Lung (tissue), 12 donors: ENCODE results near the gene RHEB. TPM values are rescaled to one million over a fixed set of nuclear protein-coding genes. Genes with fewer than 3 reads are reported as not detected.

Experiments used
- ATAC-seq: fragments of 200-7000 bp; cut with Tn5 transposase; one replicate; pipeline ENCODE4 v1.9.1; 2020; ENCODE audit warnings: moderate number of reproducible peaks; ENCODE audit not compliant: insufficient read depth, low FRiP score
- DNase-seq, 3 donors: peaks; one replicate each; pipeline ENCODE4 v3.0.0-alpha.2; 2013 to 2017
- H3K27ac ChIP-seq, 2 donors: one replicate each; pipeline ENCODE4 v1.5.1; 2013; ENCODE audit warnings: mild to moderate bottlenecking in 2 of 2, moderate library complexity in 2 of 2, control low read depth in 1 of 2, inconsistent platforms in 1 of 2, low read depth in 1 of 2, low read length in 1 of 2
- H3K27me3 ChIP-seq, 3 donors: one replicate each; pipeline ENCODE4 v1.5.1; 2013; ENCODE audit warnings: low read length in 2 of 3; ENCODE audit not compliant: control insufficient read depth in 3 of 3, insufficient read depth in 3 of 3
- H3K36me3 ChIP-seq, 4 donors: one replicate each; pipeline ENCODE4 v1.5.1; 2013; ENCODE audit warnings: low read length in 4 of 4, mild to moderate bottlenecking in 1 of 4, moderate library complexity in 1 of 4; ENCODE audit not compliant: control insufficient read depth in 4 of 4, insufficient read depth in 4 of 4
- H3K4me1 ChIP-seq, 5 donors: one replicate each; pipeline ENCODE4 v1.5.1; 2013; ENCODE audit warnings: low read length in 5 of 5, mild to moderate bottlenecking in 2 of 5, moderate library complexity in 1 of 5; ENCODE audit not compliant: control insufficient read depth in 5 of 5, insufficient read depth in 5 of 5
- H3K4me3 ChIP-seq: one replicate; pipeline ENCODE4 v1.5.1; 2013; ENCODE audit warnings: mild to moderate bottlenecking, control low read depth, moderate library complexity
- H3K9ac ChIP-seq, 2 donors: one replicate each; pipeline ENCODE4 v1.5.1; 2013; ENCODE audit warnings: low read length in 2 of 2, control low read depth in 1 of 2; ENCODE audit not compliant: insufficient read depth in 1 of 2
- H3K9me3 ChIP-seq, 4 donors: one replicate each; pipeline ENCODE4 v1.5.1; 2013; ENCODE audit warnings: low read length in 3 of 4, mild to moderate bottlenecking in 1 of 4, moderate library complexity in 1 of 4; ENCODE audit not compliant: control insufficient read depth in 4 of 4, insufficient read depth in 3 of 4
- WGBS, 2 donors: extraction: QIAGEN DNeasy Blood & Tissue Kit; methylation state at CpG; one replicate each; pipeline ENCODE4 v1.1.7; 2013; 5-methylcytosine and 5-hydroxymethylcytosine counted together
- polyA plus RNA-seq, 2 donors: library from polyadenylated mRNA; stranded (reverse); fragments of 200-250 nt; gene quantifications; one replicate each; pipeline ENCODE4 v1.2.1, GENCODE V29; 2013
- total RNA-seq, 2 donors: library from RNA; depleted of rRNA in 1 of 2; stranded (reverse); fragments of >200 nt in 1 of 2; gene quantifications; one replicate each; pipeline ENCODE4 v1.2.1, GENCODE V29; 2014 to 2021
- TF ChIP-seq, protein P1 (sequence below): IDR thresholded peaks from 2 replicates; pipeline ENCODE4 v1.5.1; 2012; ENCODE audit warnings: mild to moderate bottlenecking; ENCODE audit errors: control extremely low read depth, extremely low read depth
- donor health status: control.
- donor health status: control.
- donor health status: Bipolar disorder and iron deficiency.
- donor health status: healthy.
- donor health status: DM: yes; HTN: yes; CAD: no.

Gene RHEB
- total and polyA plus RNA-seq, 4 donors, result 65.6 to 117 (median 83.8) TPM

- DNase-seq, result no peak
- Histone ChIP-seq H3K4me3 (no peak overlapping the region), H3K27me3 (no peaks in the 10 kb centered on the region), H3K36me3 (no peaks in the 10 kb centered on the region), H3K9me3 (peaks cover 0 to 5% (median 0%) of the 10 kb centered on the region in 4 donors), H3K9ac (no peak overlapping the region), H3K27ac (no peak overlapping the region), H3K4me1 (peaks cover 0 to 17% (median 13%) of the 10 kb centered on the region in 5 donors)
- ATAC-seq, result no peak
- TF ChIP-seq, protein P1, sequence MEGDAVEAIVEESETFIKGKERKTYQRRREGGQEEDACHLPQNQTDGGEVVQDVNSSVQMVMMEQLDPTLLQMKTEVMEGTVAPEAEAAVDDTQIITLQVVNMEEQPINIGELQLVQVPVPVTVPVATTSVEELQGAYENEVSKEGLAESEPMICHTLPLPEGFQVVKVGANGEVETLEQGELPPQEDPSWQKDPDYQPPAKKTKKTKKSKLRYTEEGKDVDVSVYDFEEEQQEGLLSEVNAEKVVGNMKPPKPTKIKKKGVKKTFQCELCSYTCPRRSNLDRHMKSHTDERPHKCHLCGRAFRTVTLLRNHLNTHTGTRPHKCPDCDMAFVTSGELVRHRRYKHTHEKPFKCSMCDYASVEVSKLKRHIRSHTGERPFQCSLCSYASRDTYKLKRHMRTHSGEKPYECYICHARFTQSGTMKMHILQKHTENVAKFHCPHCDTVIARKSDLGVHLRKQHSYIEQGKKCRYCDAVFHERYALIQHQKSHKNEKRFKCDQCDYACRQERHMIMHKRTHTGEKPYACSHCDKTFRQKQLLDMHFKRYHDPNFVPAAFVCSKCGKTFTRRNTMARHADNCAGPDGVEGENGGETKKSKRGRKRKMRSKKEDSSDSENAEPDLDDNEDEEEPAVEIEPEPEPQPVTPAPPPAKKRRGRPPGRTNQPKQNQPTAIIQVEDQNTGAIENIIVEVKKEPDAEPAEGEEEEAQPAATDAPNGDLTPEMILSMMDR, result no peak
- WGBS, 2 donors, result 95 to 97% methylated on average over 6 of the region's 6 CpGs
Observed at GRCh38 chr7:151457534-151457933, 62.2 kb downstream of the RHEB start.

GRCh38 chr7:151456782-151457181, 62.9 kb downstream of the RHEB start:
- WGBS, 2 donors, result 66 to 76% methylated on average over 4 of the region's 4 CpGs
- Histone ChIP-seq H3K4me3 (no peak overlapping the region), H3K4me1 (peaks cover 0 to 17% (median 13%) of the 10 kb centered on the region in 5 donors)

DNA sequence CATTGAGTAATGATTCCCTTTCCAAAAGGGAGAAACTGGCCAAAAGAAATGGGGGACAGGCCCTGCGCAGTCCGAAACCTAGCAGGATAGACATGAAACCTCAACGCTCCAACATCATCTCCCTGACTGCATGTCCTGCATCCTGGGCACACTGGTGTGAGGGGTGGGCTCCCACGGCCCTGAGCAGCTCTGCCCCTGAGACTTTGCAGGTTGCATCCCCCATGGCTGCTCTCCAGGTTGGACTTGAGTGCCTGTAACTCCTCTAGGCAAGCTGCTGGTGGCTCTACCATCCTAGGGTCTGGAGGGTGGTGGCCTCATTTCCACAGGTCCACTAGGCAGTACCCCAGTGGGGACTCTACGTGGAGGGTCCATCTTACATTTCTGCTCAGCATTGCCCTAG, 63.4 kb downstream of the RHEB start:
- Histone ChIP-seq H3K36me3 (no peaks in the 10 kb centered on the region), H3K9ac (no peak overlapping the region), H3K9me3 (no peaks in the 10 kb centered on the region), H3K4me1 (peaks cover 0 to 17% (median 13%) of the 10 kb centered on the region in 5 donors), H3K27ac (no peak overlapping the region), H3K4me3 (no peak overlapping the region), H3K27me3 (peaks cover 0 to 2% (median 0%) of the 10 kb centered on the region in 3 donors)
- ATAC-seq (no peak), DNase-seq (no peak)
- 96 to 98% methylated on average over 5 of the region's 5 CpGs for WGBS, 2 donors
- TF ChIP-seq, protein P1, result no peak

More at GRCh38 chr7:151456782-151457181, 62.9 kb downstream of the RHEB start:
- Histone ChIP-seq H3K9me3 (no peaks in the 10 kb centered on the region), H3K27ac (no peak overlapping the region), H3K27me3 (peaks cover 0 to under 1% (median 0%) of the 10 kb centered on the region in 3 donors), H3K9ac (no peak overlapping the region), H3K36me3 (no peaks in the 10 kb centered on the region)
- ATAC-seq (no peak), DNase-seq (no peak)
- TF ChIP-seq, protein P1, result no peak

DNA sequence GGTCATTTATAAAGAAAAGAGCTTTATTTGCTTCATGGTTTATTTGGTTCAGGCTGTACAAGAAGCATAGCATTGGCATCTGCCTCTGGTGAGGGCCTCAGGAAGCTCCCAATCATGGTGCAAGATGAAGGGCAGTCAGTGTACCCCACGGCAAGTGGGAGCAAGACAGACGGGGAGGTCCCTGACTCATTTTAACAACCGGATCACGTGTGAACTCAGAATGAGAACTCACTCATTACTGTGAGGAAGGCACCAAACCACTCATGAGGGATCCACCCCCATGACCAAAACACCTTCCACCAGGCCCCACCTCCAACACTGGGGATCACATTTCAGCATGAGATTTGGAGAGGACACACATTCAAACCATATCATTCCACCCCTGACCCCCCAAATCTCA, 64.0 kb downstream of the RHEB start:
- Histone ChIP-seq H3K4me3 (no peak overlapping the region), H3K9me3 (no peaks in the 10 kb centered on the region), H3K9ac (no peak overlapping the region), H3K4me1 (peaks cover 0 to 15% (median 12%) of the 10 kb centered on the region in 5 donors), H3K36me3 (no peaks in the 10 kb centered on the region), H3K27ac (no peak overlapping the region), H3K27me3 (peaks cover 0 to 2% (median 0%) of the 10 kb centered on the region in 3 donors)
- ATAC-seq (no peak), DNase-seq (no peak)
- WGBS, 2 donors, result 81 to 92% methylated on average over 4 of the region's 4 CpGs
- TF ChIP-seq, protein P1, result no peak
